ENCODE measurements around the gene ABTB2.

ABTB2 gene

DNA sequence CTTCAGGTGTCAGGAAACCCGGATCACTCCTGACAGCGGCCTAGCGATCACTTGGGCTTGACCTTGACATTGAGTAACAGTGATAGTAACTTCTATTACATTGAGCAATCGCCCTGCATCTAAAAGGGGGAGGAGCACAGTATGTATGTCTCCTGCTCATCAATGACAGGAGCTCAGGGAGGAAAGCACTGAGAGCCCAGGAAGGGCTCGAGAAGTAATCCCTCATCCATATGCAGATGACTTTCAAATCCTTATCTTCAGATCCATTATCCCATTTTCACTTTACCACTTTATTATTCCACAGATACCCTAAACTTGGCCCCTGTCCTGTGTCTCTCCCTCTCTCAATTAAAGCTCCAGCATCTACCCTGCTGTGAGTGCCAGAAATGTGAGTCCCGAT is 47.8 kb downstream of the ABTB2 start:
- Histone ChIP-seq H3K9ac (no peak overlapping the region), H3K4me3 (no peak overlapping the region), H3K4me2 (no peak overlapping the region), H3K27ac (no peak overlapping the region), H3K9me3 (no peaks in the 10 kb centered on the region), H3K4me1 (peaks cover 13% of the 10 kb centered on the region), H3K27me3 (no peaks in the 10 kb centered on the region), H4K20me1 (no peaks in the 10 kb centered on the region), H3K36me3 (no peaks in the 10 kb centered on the region)
- no peak for TF ChIP-seq Cebpa-rat (IDR thresholded peaks at IDR 0.05)

DNA sequence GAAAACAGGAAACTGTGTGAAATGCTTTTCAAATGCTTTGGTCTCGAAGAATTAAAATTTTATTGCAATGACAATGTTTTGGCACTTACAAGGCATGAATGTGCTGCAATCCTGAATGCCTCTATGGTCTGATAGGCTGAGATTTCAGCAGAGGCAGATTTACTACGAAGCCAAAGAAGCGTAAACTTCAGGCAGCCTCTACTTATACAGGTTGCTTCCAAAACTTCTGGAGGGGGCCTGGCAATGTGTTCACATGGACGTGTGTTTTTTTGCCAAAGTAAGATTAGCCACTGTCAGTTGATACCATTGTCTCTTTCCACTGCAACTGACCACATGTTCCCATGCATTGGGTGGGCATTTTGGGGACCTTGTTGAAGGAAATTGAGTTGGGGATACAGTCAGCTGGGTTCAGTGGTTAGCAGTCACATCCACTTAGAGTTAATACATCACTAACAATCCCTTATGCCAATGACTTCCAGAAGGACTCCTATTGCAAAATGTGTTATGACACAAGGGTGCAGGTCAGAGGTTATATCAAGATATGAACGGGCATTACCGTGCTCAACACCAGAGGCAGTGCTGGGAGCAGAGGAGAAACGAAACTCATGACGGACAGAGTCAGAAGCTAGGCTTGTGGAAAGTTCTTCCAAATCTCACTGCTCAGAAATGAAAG is 48.8 kb downstream of the ABTB2 start:
- H3K9me3 ChIP-seq: no peaks in the 10 kb centered on the region
- no peaks in the 10 kb centered on the region for H3K36me3 ChIP-seq
- H3K4me1 ChIP-seq: peaks cover 13% of the 10 kb centered on the region
- H3K4me3 ChIP-seq: no peak overlapping the region
- no peak overlapping the region for H3K4me2 ChIP-seq
- no peak overlapping the region for H3K9ac ChIP-seq
- TF ChIP-seq Cebpa-rat (IDR thresholded peaks at IDR 0.05): no peak
- H4K20me1 ChIP-seq: no peaks in the 10 kb centered on the region
- no peaks in the 10 kb centered on the region for H3K27me3 ChIP-seq
- H3K27ac ChIP-seq: no peak overlapping the region

- no peak for TF ChIP-seq Cebpa-rat (IDR thresholded peaks at IDR 0.05)
- Histone ChIP-seq H3K4me2 (no peak overlapping the region), H3K4me3 (no peak overlapping the region), H3K9ac (no peak overlapping the region), H3K4me1 (peaks cover 16% of the 10 kb centered on the region), H3K27ac (no peak overlapping the region), H4K20me1 (no peaks in the 10 kb centered on the region), H3K27me3 (no peaks in the 10 kb centered on the region), H3K36me3 (no peaks in the 10 kb centered on the region), H3K9me3 (no peaks in the 10 kb centered on the region)
Observed at GRCh38 chr11:34308049-34308912, 49.5 kb downstream of the ABTB2 start.

GRCh38 chr11:34305780-34306179 is 52.0 kb downstream of the ABTB2 start:
- H3K27me3 ChIP-seq: no peaks in the 10 kb centered on the region
- H3K27ac ChIP-seq: no peak overlapping the region
- H3K9ac ChIP-seq: no peak overlapping the region
- H4K20me1 ChIP-seq: no peaks in the 10 kb centered on the region
- H3K9me3 ChIP-seq: no peaks in the 10 kb centered on the region
- H3K4me3 ChIP-seq: no peak overlapping the region
- no peak overlapping the region for H3K4me2 ChIP-seq
- H3K36me3 ChIP-seq: no peaks in the 10 kb centered on the region
- H3K4me1 ChIP-seq: peaks cover 33% of the 10 kb centered on the region
- TF ChIP-seq Cebpa-rat (IDR thresholded peaks at IDR 0.05): no peak

- Histone ChIP-seq H3K27me3 (no peaks in the 10 kb centered on the region), H3K27ac (no peak overlapping the region), H3K4me2 (no peak overlapping the region), H3K9ac (no peak overlapping the region), H3K9me3 (no peaks in the 10 kb centered on the region), H4K20me1 (no peaks in the 10 kb centered on the region), H3K4me1 (peaks cover 39% of the 10 kb centered on the region), H3K36me3 (no peaks in the 10 kb centered on the region), H3K4me3 (no peak overlapping the region)
- TF ChIP-seq Cebpa-rat (IDR thresholded peaks at IDR 0.05): no peak
Observed at GRCh38 chr11:34305193-34305592, 52.6 kb downstream of the ABTB2 start.

DNA sequence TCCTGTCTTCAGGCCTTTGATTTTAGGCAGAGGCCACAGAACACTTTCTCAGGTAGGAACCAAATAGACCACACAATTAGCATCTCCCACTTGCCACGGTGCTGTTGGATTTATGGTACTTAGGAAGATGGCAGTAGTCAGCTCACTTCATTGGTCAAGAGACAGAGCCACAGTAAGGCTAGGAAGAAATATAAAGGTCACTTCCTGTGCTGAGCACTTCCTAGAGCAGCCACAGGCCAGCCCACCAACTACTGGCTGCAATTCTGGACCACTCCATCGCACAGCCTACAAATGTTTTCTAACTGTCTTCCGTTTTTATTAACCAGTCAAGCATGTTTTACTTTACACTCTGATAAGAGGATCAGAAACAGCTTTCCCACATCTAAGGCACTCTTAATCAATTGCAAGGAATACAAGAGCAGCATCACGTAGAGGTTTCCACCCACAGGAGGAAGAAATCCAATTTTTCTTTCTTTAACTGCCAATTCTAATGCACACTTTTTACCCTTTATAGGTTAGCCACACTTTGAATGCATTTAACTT is 54.7 kb downstream of the ABTB2 start:
- TF ChIP-seq Cebpa-rat (IDR thresholded peaks at IDR 0.05): no peak
- Histone ChIP-seq H3K9ac (no peak overlapping the region), H3K4me3 (no peak overlapping the region), H4K20me1 (no peaks in the 10 kb centered on the region), H3K36me3 (no peaks in the 10 kb centered on the region), H3K27me3 (no peaks in the 10 kb centered on the region), H3K4me1 (peaks cover 42% of the 10 kb centered on the region), H3K9me3 (no peaks in the 10 kb centered on the region), H3K27ac (0 out of 2 replicates have a peak overlapping the region, but pooled peaks have one; percentile 14), H3K4me2 (peak overlapping the region; percentile 61)

- no peak overlapping the region for H3K9ac ChIP-seq
Observed at GRCh38 chr11:34302046-34302921, 55.5 kb downstream of the ABTB2 start.

DNA sequence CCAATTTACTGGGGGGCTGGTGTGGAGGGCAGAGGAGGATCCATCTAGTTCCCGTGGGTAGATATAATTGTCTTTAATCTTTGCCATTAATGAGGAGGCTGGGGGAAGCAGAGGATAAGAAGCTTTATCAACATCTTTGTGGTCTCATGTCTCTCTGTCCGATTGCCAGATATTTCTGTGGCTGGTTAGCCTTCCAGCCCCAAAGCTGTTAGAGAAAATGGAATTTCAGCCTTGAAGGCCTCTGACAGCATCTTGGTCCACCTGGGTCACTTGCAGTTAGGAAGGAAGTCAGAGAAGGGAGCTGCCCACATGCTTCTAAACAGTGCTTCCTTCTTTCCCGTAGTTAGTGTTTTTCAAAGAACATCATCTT is 56.9 kb downstream of the ABTB2 start:
- H3K4me1 ChIP-seq: peaks cover 42% of the 10 kb centered on the region
- peak overlapping the region; percentile 73 for H3K4me2 ChIP-seq
- H3K9ac ChIP-seq: no peak overlapping the region
- H4K20me1 ChIP-seq: no peaks in the 10 kb centered on the region
- no peaks in the 10 kb centered on the region for H3K36me3 ChIP-seq
- no peak overlapping the region for H3K4me3 ChIP-seq
- H3K27ac ChIP-seq: peak overlapping the region; percentile 68
- H3K27me3 ChIP-seq: no peaks in the 10 kb centered on the region
- TF ChIP-seq Cebpa-rat (IDR thresholded peaks at IDR 0.05): no peak
- no peaks in the 10 kb centered on the region for H3K9me3 ChIP-seq

More at GRCh38 chr11:34302046-34302921, 55.5 kb downstream of the ABTB2 start:
- H4K20me1 ChIP-seq: no peaks in the 10 kb centered on the region
- H3K36me3 ChIP-seq: no peaks in the 10 kb centered on the region
- peak overlapping the region; percentile 61 for H3K4me2 ChIP-seq
- no peak for TF ChIP-seq Cebpa-rat (IDR thresholded peaks at IDR 0.05)
- no peaks in the 10 kb centered on the region for H3K9me3 ChIP-seq
- no peak overlapping the region for H3K4me3 ChIP-seq
- peaks cover 42% of the 10 kb centered on the region for H3K4me1 ChIP-seq
- H3K27me3 ChIP-seq: no peaks in the 10 kb centered on the region
- 0 out of 2 replicates have a peak overlapping the region, but pooled peaks have one; percentile 14 for H3K27ac ChIP-seq

All from BLaER1 (cell line).